ENCODE data around the gene EXOC3L4. TPM values are rescaled to one million over a fixed set of nuclear protein-coding genes. Genes with fewer than 3 reads are reported as not detected.
A peak's percentile ranks its signal among the peaks of the same experiment; 100 is the strongest.

Gene EXOC3L4
- total RNA-seq, 1 experiment from 2014 or later: 1.7 TPM

GRCh38 chr14:103130017-103130764, 35.7 kb downstream of the EXOC3L4 start:
- H3K27me3 ChIP-seq (ENCODE audit: insufficient read depth, low read depth): no peaks in the 10 kb centered on the region
- peak overlapping the region; percentile 67; the same call in 1 of the 2 replicates for H3K4me3 ChIP-seq
- H4K20me1 ChIP-seq (ENCODE audit: insufficient read depth): peaks cover 34% of the 10 kb centered on the region
- no peak for DNase-seq
- ChIA-PET POLR2A (ENCODE audit: unreplicated experiment) (interaction anchor here (0.6 to 2.1 kb wide), 7 partner anchors 14 to 206 kb away, joined by 3 to 22 read pairs (median 8); partner anchors contain the start of gene EIF5), CTCF (interaction anchor here (0.6 to 1.9 kb wide), 10 partner anchors 11 to 162 kb away, joined by 3 to 18 read pairs (median 5); no protein-coding TSS in a partner anchor)
- H3K4me1 ChIP-seq (replicated peaks; ENCODE audit: insufficient read depth): peaks cover 89% of the 10 kb centered on the region
- no peak overlapping the region for H2AFZ ChIP-seq
- peak overlapping the region; percentile 86 for H3K27ac ChIP-seq
- BruUV-seq (replicated peaks): TSS peak; percentile 29
- TF ChIP-seq CTCF (conservative IDR thresholded peaks at IDR 0.05) (no peak), EZH2 (IDR thresholded peaks at IDR 0.05; ENCODE audit: low read depth) (no peak)
- no peaks in the 10 kb centered on the region for H3K9me3 ChIP-seq (ENCODE audit: insufficient read depth, low read depth)
- H3K9me2 ChIP-seq (ENCODE audit: insufficient read depth): no peaks in the 10 kb centered on the region
- peaks cover 93% of the 10 kb centered on the region for H3F3A ChIP-seq (ENCODE audit: insufficient read depth, low read depth)
- H3K36me3 ChIP-seq (ENCODE audit: low read depth): peaks cover 74% of the 10 kb centered on the region
- H3K79me2 ChIP-seq (ENCODE audit: low read depth): peaks cover 90% of the 10 kb centered on the region
- peak overlapping the region; percentile 94 for H3K4me2 ChIP-seq
- intact Hi-C loops (cut with micrococcal nuclease; ENCODE audit: unreplicated experiment): loop anchor here (1.0 kb wide), 1 partner anchor 43 kb away; no protein-coding TSS in a partner anchor

GRCh38 chr14:103130965-103131364, 36.4 kb downstream of the EXOC3L4 start:
- Histone ChIP-seq H4K20me1 (ENCODE audit: insufficient read depth) (peaks cover 33% of the 10 kb centered on the region), H3K4me2 (peak overlapping the region; percentile 94), H3K4me1 (replicated peaks; ENCODE audit: insufficient read depth) (peaks cover 89% of the 10 kb centered on the region), H3K27ac (peak overlapping the region; percentile 86), H2AFZ (no peak overlapping the region), H3F3A (ENCODE audit: insufficient read depth, low read depth) (peaks cover 93% of the 10 kb centered on the region), H3K9me2 (ENCODE audit: insufficient read depth) (no peaks in the 10 kb centered on the region), H3K9me3 (ENCODE audit: insufficient read depth, low read depth) (no peaks in the 10 kb centered on the region), H3K4me3 (no peak overlapping the region), H3K79me2 (ENCODE audit: low read depth) (peaks cover 82% of the 10 kb centered on the region), H3K27me3 (ENCODE audit: insufficient read depth, low read depth) (no peaks in the 10 kb centered on the region), H3K36me3 (ENCODE audit: low read depth) (peaks cover 74% of the 10 kb centered on the region)
- BruUV-seq (replicated peaks): no TSS peak
- no peak for TF ChIP-seq EZH2 (IDR thresholded peaks at IDR 0.05; ENCODE audit: low read depth)
- CTCF ChIA-PET: interaction anchor here (0.6 to 1.2 kb wide), 6 partner anchors 10 to 56 kb away, joined by 3 to 17 read pairs (median 3); no protein-coding TSS in a partner anchor
- POLR2A ChIA-PET (ENCODE audit: unreplicated experiment): interaction anchor here (0.6 to 2.1 kb wide), 7 partner anchors 17 to 203 kb away, joined by 3 to 22 read pairs (median 5); partner anchors contain the start of gene EIF5
- intact Hi-C loops (cut with micrococcal nuclease; ENCODE audit: unreplicated experiment): loop anchor here (1.0 kb wide), 1 partner anchor 42 kb away; no protein-coding TSS in a partner anchor
- DNase-seq: peak; percentile 89 to 98

- ChIA-PET POLR2A (ENCODE audit: unreplicated experiment) (interaction anchor here (0.6 kb wide), 1 partner anchor 202 kb away, joined by 5 read pairs; the partner anchor contains the start of gene EIF5), CTCF (interaction anchor here (0.6 to 1.2 kb wide), 5 partner anchors 9 to 56 kb away, joined by 3 to 17 read pairs (median 3); no protein-coding TSS in a partner anchor)
- Histone ChIP-seq H3K27me3 (ENCODE audit: insufficient read depth, low read depth) (no peaks in the 10 kb centered on the region), H3F3A (ENCODE audit: insufficient read depth, low read depth) (peaks cover 93% of the 10 kb centered on the region), H3K9me3 (ENCODE audit: insufficient read depth, low read depth) (no peaks in the 10 kb centered on the region), H3K27ac (peak overlapping the region; percentile 86), H3K9me2 (ENCODE audit: insufficient read depth) (no peaks in the 10 kb centered on the region), H3K36me3 (ENCODE audit: low read depth) (peaks cover 70% of the 10 kb centered on the region), H2AFZ (no peak overlapping the region), H3K79me2 (ENCODE audit: low read depth) (peaks cover 76% of the 10 kb centered on the region), H3K4me3 (no peak overlapping the region), H3K4me1 (replicated peaks; ENCODE audit: insufficient read depth) (peaks cover 90% of the 10 kb centered on the region), H3K4me2 (peak overlapping the region; percentile 94), H4K20me1 (ENCODE audit: insufficient read depth) (peaks cover 32% of the 10 kb centered on the region)
- TF ChIP-seq EZH2 (IDR thresholded peaks at IDR 0.05; ENCODE audit: low read depth) (no peak), CTCF (conservative IDR thresholded peaks at IDR 0.05) (no peak)
- DNase-seq: no peak
- no TSS peak for BruUV-seq (replicated peaks)
- intact Hi-C loops (cut with micrococcal nuclease; ENCODE audit: unreplicated experiment): no loop called here
Observed at GRCh38 chr14:103131580-103131979, 37.1 kb downstream of the EXOC3L4 start.
